HCEC 1CT (cell line): Measurements from ENCODE around the gene ZNF280A.

ENCODE experiments used
- DNase-seq: peaks from one replicate; pipeline ENCODE4 v3.0.0-alpha.2; 2017

Gene ZNF280A

GRCh38 chr22:22520020-22520656 is at the start of gene ZNF280A:
TSS of gene ZNF280A (minus strand) at chr22:22520270. CDS start at chr22:22515630, 4,640 bp downstream.
- no peak for DNase-seq

GRCh38 chr22:22569218-22569617 is 49.1 kb upstream of the ZNF280A start:
- DNase-seq: no peak

- DNase-seq: peak; percentile 59
Measured at GRCh38 chr22:22565981-22566380, 45.9 kb upstream of the ZNF280A start.

- peak; percentile 43 for DNase-seq
Measured at GRCh38 chr22:22558972-22559603, 39.0 kb upstream of the ZNF280A start, which contains the start of gene PRAME. TSS of gene PRAME (minus strand) at chr22:22559265. CDS start at chr22:22556832, 2,433 bp downstream.

- DNase-seq: no peak
Measured at GRCh38 chr22:22558071-22558971, 38.3 kb upstream of the ZNF280A start.

- DNase-seq: no peak
Measured at GRCh38 chr22:22556995-22557925, 37.2 kb upstream of the ZNF280A start.

- DNase-seq: no peak
Measured at GRCh38 chr22:22556578-22556977, 36.5 kb upstream of the ZNF280A start.

- DNase-seq: no peak
Measured at GRCh38 chr22:22555596-22555995, 35.5 kb upstream of the ZNF280A start.

- no peak for DNase-seq
Measured at GRCh38 chr22:22554587-22555284, 34.7 kb upstream of the ZNF280A start.

GRCh38 chr22:22553735-22554586 is 33.9 kb upstream of the ZNF280A start:
- no peak for DNase-seq

GRCh38 chr22:22553141-22553540 is 33.1 kb upstream of the ZNF280A start:
- DNase-seq: no peak

- no peak for DNase-seq
Measured at GRCh38 chr22:22552630-22553029, 32.6 kb upstream of the ZNF280A start.

GRCh38 chr22:22550789-22551434 is 30.8 kb upstream of the ZNF280A start:
- DNase-seq: no peak

GRCh38 chr22:22548910-22549309 is 28.8 kb upstream of the ZNF280A start:
- DNase-seq: no peak

- DNase-seq: no peak
Measured at GRCh38 chr22:22548317-22548716, 28.2 kb upstream of the ZNF280A start.

GRCh38 chr22:22547692-22548300 is 27.7 kb upstream of the ZNF280A start:
- no peak for DNase-seq

- no peak for DNase-seq
Measured at GRCh38 chr22:22547226-22547625, 27.2 kb upstream of the ZNF280A start.

- DNase-seq: no peak
Measured at GRCh38 chr22:22546490-22546889, 26.4 kb upstream of the ZNF280A start.

- no peak for DNase-seq
Measured at GRCh38 chr22:22545084-22545483, 25.0 kb upstream of the ZNF280A start.
